Epithelial cell of proximal tubule (primary cell): Measurements from ENCODE around the gene EPHB1. TPM values are rescaled to one million over a fixed set of nuclear protein-coding genes. Genes with fewer than 3 reads are reported as not detected.

ENCODE experiments used
- DNase-seq: peaks from one replicate; pipeline ENCODE4 v3.0.0-alpha.2; 2011; ENCODE audit warnings: low read depth
- H3K4me3 ChIP-seq: 2 replicates; pipeline ENCODE4 v1.5.1; 2011; ENCODE audit warnings: low read depth, mild to moderate bottlenecking, low read length
- CTCF ChIP-seq: conservative IDR thresholded peaks from 2 replicates; pipeline ENCODE4 v1.5.1; 2012; ENCODE audit warnings: low read depth, mild to moderate bottlenecking, low read length
- total RNA-seq: library from RNA; depleted of rRNA; stranded (reverse); fragments of >200 nt; gene quantifications from 2 replicates; pipeline ENCODE4 v1.2.3, GENCODE V29; 2015

Gene EPHB1
- total RNA-seq, 1 donor from 2014 or later, result 1.6 TPM

GRCh38 chr3:135140591-135140990, 345.5 kb downstream of the EPHB1 start:
- no peak overlapping the region for H3K4me3 ChIP-seq
- no peak for DNase-seq
- no peak for TF ChIP-seq CTCF

- TF ChIP-seq CTCF, result no peak
- H3K4me3 ChIP-seq, result no peak overlapping the region
- DNase-seq, result no peak
Measured at GRCh38 chr3:135141160-135141559, 346.1 kb downstream of the EPHB1 start.

GRCh38 chr3:135141672-135142071, 346.6 kb downstream of the EPHB1 start:
- TF ChIP-seq CTCF, result no peak
- H3K4me3 ChIP-seq, result no peak overlapping the region
- no peak for DNase-seq

GRCh38 chr3:135142530-135142929, 347.5 kb downstream of the EPHB1 start:
- no peak for DNase-seq
- no peak for TF ChIP-seq CTCF
- H3K4me3 ChIP-seq, result no peak overlapping the region

GRCh38 chr3:135143474-135143873, 348.4 kb downstream of the EPHB1 start:
- no peak overlapping the region for H3K4me3 ChIP-seq
- no peak for DNase-seq
- no peak for TF ChIP-seq CTCF

GRCh38 chr3:135145581-135145980, 350.5 kb downstream of the EPHB1 start:
- DNase-seq, result no peak
- no peak for TF ChIP-seq CTCF
- no peak overlapping the region for H3K4me3 ChIP-seq

GRCh38 chr3:135147657-135148056, 352.6 kb downstream of the EPHB1 start:
- DNase-seq, result no peak
- H3K4me3 ChIP-seq, result no peak overlapping the region
- TF ChIP-seq CTCF, result no peak
